M059J (cell line): ENCODE measurements around the gene SYTL5. TPM values are rescaled to one million over a fixed set of nuclear protein-coding genes. Genes with fewer than 3 reads are reported as not detected.

Experiments
- DNase-seq: peaks from one replicate; pipeline ENCODE4 v3.0.0-alpha.2; 2012; ENCODE audit warnings: low read depth
- total RNA-seq: library from RNA; depleted of rRNA; stranded (reverse); fragments of >200 nt; shearing (Covaris generic); gene quantifications from 2 replicates; pipeline ENCODE4 v1.2.3, GENCODE V29; 2014; rRNA removed

Gene SYTL5
- total RNA-seq, 1 experiment from 2014 or later: 23.1 TPM

GRCh38 chrX:38138900-38139299, 132.5 kb downstream of the SYTL5 start:
- no peak for DNase-seq

DNA sequence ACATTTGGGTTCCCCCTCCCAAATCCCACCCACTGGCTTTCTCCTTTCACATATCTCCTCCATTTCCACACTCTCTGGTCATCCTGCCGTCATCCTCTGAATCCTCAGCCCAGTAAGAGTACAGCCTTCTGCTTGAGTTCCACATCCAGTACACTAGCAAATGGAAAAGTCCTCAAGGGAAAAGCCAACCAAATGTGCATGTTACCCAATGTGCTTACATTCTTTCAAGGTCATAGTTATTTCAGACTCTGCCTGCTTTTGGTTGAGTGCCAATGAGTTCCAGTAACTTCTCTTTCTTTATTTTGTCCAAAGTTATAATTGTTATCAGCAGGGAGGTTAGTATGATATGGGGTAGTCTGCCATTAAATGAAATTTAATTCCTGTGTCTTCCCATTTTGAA, 136.3 kb downstream of the SYTL5 start:
- no peak for DNase-seq

GRCh38 chrX:38149016-38149415, 142.7 kb downstream of the SYTL5 start:
- DNase-seq: peak; percentile 9

DNA sequence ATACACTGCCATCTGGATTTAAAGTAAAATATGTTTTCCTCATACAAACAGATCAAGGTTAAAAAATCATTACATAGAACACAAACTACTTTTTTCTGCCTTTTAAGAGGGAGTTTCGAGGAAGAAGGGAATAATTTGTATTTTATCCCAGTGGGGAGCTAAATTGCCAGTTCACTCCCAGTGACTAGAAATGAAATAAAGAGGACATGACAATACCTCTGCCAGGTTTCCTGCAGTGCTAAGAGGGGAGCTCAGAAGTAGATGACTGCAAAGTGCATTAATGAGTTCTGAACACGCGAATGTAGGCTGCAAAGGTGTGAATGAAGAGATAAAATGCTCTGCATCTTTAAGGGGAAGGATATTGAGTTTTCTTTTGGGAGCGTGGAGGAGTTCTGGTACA, 144.6 kb downstream of the SYTL5 start:
- DNase-seq: no peak

GRCh38 chrX:38151441-38151840, 145.1 kb downstream of the SYTL5 start:
- DNase-seq: peak; percentile 54

DNA sequence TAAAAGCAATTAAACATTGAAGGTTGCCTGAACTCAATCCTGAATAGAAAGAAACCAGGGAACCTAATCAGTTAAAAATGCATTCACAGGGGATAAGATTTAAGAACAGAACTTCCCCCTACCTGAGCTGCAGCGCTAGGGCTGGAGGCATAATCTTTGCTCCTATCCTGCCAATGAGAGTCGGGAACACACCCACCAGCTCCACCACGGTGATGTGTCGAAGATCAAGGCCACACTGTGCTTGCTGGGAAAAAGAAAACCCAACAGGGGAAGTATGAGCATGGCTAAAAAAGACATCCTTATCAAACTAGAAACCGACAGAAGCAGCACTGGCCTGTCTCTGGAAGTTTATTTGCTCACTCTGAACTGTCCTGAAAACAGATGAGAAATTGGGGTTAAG, 148.0 kb downstream of the SYTL5 start:
- DNase-seq: no peak

DNA sequence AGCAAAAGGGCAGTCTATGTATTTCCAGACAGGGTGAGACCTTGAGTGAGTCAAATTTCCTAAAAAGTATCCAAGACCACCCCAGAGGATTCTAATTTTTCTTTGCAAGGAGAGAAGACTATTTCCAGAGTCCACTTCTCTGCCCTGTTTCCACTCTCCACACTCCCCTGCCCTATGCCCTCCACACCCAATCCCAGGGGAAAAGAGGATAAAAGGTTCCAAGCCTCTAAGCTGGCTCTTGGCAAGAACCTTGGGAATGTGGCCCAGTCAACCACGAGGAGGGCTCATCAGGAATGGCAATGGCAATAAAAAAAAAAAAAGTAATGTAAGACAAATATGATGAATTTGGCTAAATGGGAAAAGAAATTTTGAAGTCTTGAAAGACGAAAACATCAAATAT, 148.5 kb downstream of the SYTL5 start:
- no peak for DNase-seq

DNA sequence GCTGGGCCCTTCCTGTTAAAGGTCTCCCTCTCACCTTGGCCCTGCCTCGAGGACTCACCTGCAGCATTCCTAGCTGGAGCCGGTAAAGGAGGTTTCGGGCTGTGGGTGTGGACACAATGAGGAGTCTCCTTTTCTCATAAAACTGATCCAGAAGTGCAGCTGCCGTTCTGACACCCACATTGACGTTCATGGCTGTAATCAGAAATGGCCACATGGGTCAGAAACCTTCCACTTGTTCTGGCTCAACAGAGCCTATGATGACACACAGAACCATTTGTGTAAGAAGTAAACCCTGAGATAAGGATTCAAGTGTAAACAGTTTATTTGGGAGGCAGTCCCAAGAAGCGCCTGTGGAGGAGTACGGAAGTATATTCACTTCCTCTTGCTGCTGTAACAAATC, 150.5 kb downstream of the SYTL5 start:
- no peak for DNase-seq

- DNase-seq: no peak
Observed at GRCh38 chrX:38163193-38163592, 156.8 kb downstream of the SYTL5 start.

DNA sequence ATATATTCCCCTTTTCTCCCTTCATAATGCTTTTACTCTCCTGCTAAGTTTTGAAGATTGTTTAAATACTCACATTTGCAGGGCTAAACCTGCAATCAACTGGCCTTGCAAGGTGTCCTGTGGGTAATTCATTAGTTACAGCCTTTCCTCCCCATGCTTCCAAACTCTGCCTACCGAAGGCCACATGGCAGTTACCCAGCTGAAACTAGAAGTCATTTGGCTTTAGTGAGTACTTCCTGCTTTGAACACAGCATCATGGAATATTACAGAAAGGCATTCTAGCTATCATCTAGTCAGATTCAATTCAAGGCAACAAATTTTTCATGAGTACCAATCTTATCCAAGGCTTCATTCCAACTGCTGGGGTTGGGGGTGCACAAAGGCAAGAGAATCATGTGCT, 158.7 kb downstream of the SYTL5 start:
- DNase-seq: no peak

DNA sequence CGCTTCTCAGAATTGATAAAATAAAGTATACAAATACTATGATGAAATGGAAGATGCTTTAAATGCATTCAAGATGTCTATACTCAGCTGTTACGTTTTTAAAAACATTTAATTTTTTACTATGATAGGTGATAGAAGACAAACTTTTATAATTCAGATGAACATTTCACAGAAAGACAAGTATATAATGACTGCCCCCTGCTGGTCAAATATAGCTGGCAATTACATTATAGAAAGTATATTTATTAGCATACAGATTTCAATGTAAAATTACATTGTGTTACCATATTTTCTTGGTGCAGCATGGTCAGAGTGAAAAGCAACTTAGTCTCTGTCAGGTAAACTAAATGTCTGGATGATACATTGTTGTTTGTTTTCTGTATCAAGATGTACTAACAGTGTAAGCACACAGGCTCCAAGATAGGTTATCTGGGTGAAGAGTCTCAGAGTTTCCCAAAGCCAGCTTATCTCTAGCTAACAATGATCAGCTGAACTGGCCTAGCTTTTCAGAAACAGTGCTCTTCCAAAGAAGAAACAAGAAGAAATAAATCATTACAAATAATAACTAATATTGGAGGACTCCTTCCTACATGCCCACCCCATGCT, 160.2 kb downstream of the SYTL5 start:
- peak; percentile 36 for DNase-seq

GRCh38 chrX:38170556-38170955, 164.2 kb downstream of the SYTL5 start:
- no peak for DNase-seq

GRCh38 chrX:38172596-38172995, 166.2 kb downstream of the SYTL5 start:
- DNase-seq: peak; percentile 56

DNA sequence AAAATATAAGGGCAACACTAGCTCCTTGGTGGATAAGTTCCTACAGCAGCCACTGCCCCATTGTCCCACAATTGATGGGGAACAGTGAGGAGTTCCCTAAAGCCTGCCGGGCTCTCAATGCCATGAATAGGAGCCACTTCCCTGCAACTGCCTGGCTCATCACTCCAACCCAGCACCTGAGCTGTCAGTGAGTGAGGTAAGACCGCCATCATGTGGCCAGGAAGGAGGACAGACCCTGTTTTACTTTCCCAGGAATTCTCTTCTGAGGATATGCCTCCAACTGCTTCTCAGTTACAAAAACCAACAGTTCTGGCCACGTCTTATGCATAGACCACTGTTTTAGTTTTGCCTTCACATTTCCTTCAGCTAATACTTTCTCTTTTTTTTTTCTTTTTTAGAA, 168.8 kb downstream of the SYTL5 start:
- peak; percentile 63 for DNase-seq

DNA sequence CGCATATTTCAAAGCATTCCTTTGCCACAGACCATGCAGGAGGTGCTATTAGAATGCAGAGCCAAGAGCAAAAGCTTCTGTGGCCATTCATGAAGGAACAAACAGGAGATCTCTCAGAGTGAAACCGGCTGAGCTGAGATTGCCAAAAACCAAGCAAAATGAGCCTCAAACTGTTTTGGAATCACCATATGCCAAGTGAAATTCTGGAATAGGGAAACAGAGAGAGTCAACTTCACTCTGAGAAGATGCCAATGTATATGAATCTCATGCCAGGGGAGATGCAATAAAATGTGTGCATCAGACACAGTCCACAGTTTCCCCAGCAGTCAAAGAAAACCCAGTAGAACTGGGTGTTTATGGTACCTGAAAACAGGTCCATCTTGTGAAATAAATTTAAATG, 172.0 kb downstream of the SYTL5 start:
- DNase-seq: no peak

Other genes starting within 250 kb of the SYTL5 start
- 0.07 TPM in 1 of 2 replicates, not detected in the other for gene CYBB, start 226.5 kb upstream of the SYTL5 start, total RNA-seq
- 85.6 and 94.0 TPM in 2 replicates for gene DYNLT3, start 159.0 kb upstream of the SYTL5 start, total RNA-seq
- 39.0 and 45.2 TPM in 2 replicates for gene SRPX, start 214.3 kb downstream of the SYTL5 start, total RNA-seq